Muscle layer of colon (tissue), 2 donors: Measurements from ENCODE around the gene ALG5.

Experiments used
- H3K27ac ChIP-seq: one replicate; pipeline ENCODE4 v1.7.0; 2013; ENCODE audit warnings: low read depth, mild to moderate bottlenecking, low read length, moderate library complexity
- H3K27me3 ChIP-seq, 2 donors: one replicate each; pipeline ENCODE4 v1.7.0; 2013; ENCODE audit warnings: low read length in 2 of 2, mild to moderate bottlenecking in 2 of 2; ENCODE audit not compliant: insufficient read depth in 2 of 2, control insufficient read depth in 1 of 2
- H3K36me3 ChIP-seq: one replicate; pipeline ENCODE4 v1.7.0; 2013; ENCODE audit warnings: mild to moderate bottlenecking, low read length; ENCODE audit not compliant: insufficient read depth
- H3K4me1 ChIP-seq: one replicate; pipeline ENCODE4 v1.7.0; 2013; ENCODE audit warnings: mild to moderate bottlenecking, low read length; ENCODE audit not compliant: insufficient read depth
- H3K4me3 ChIP-seq, 2 donors: one replicate each; pipeline ENCODE4 v1.7.0; 2013; ENCODE audit warnings: low read length in 2 of 2, low read depth in 1 of 2, mild to moderate bottlenecking in 1 of 2, moderate library complexity in 1 of 2
- H3K9ac ChIP-seq: one replicate; pipeline ENCODE4 v1.7.0; 2013; ENCODE audit warnings: low read length
- H3K9me3 ChIP-seq: one replicate; pipeline ENCODE4 v1.7.0; 2013; ENCODE audit warnings: mild to moderate bottlenecking, low read length
- donor health status: abdominal sarcoma.
- donor health status: Adenocarcinoma of cecum.

The ALG5 gene

GRCh38 chr13:36975172-36975571 is 24.0 kb downstream of the ALG5 start:
- Histone ChIP-seq H3K9me3 (no peaks in the 10 kb centered on the region), H3K27ac (no peak overlapping the region), H3K4me1 (no peaks in the 10 kb centered on the region), H3K9ac (no peak overlapping the region), H3K27me3 (no peaks in the 10 kb centered on the region), H3K4me3 (no peak overlapping the region), H3K36me3 (peaks cover 4% of the 10 kb centered on the region)

- H3K36me3 ChIP-seq = no peaks in the 10 kb centered on the region
- no peak overlapping the region for H3K27ac ChIP-seq
- H3K4me3 ChIP-seq = no peak overlapping the region
- no peaks in the 10 kb centered on the region for H3K4me1 ChIP-seq
- H3K9ac ChIP-seq = no peak overlapping the region
- H3K27me3 ChIP-seq = no peaks in the 10 kb centered on the region
- no peaks in the 10 kb centered on the region for H3K9me3 ChIP-seq
These were observed 25.4 kb downstream of the ALG5 start for GRCh38 chr13:36973621-36974295.

GRCh38 chr13:36973009-36973408 is 26.1 kb downstream of the ALG5 start:
- Histone ChIP-seq H3K36me3 (peaks cover 7% of the 10 kb centered on the region), H3K4me1 (no peaks in the 10 kb centered on the region), H3K9ac (no peak overlapping the region), H3K9me3 (no peaks in the 10 kb centered on the region), H3K27me3 (no peaks in the 10 kb centered on the region), H3K4me3 (no peak overlapping the region), H3K27ac (no peak overlapping the region)

GRCh38 chr13:36966404-36966803 is 32.7 kb downstream of the ALG5 start:
- H3K4me3 ChIP-seq = no peak overlapping the region
- peaks cover 36% of the 10 kb centered on the region for H3K36me3 ChIP-seq
- no peak overlapping the region for H3K27ac ChIP-seq
- H3K9me3 ChIP-seq = no peaks in the 10 kb centered on the region
- no peaks in the 10 kb centered on the region for H3K4me1 ChIP-seq
- H3K9ac ChIP-seq = no peak overlapping the region
- no peaks in the 10 kb centered on the region for H3K27me3 ChIP-seq

- Histone ChIP-seq H3K9ac (no peak overlapping the region), H3K36me3 (peaks cover 39% of the 10 kb centered on the region), H3K27me3 (no peaks in the 10 kb centered on the region), H3K27ac (no peak overlapping the region), H3K4me1 (no peaks in the 10 kb centered on the region), H3K4me3 (no peak overlapping the region), H3K9me3 (no peaks in the 10 kb centered on the region)
These were observed 33.4 kb downstream of the ALG5 start for GRCh38 chr13:36965767-36966166.

- H3K36me3 ChIP-seq = peaks cover 17% of the 10 kb centered on the region
- no peak overlapping the region for H3K4me3 ChIP-seq
- no peak overlapping the region for H3K27ac ChIP-seq
- H3K27me3 ChIP-seq = no peaks in the 10 kb centered on the region
- no peaks in the 10 kb centered on the region for H3K4me1 ChIP-seq
- no peaks in the 10 kb centered on the region for H3K9me3 ChIP-seq
- H3K9ac ChIP-seq = no peak overlapping the region
These were observed 39.6 kb downstream of the ALG5 start for GRCh38 chr13:36959456-36960116.

GRCh38 chr13:36954542-36954941 is 44.6 kb downstream of the ALG5 start:
- H3K4me3 ChIP-seq = no peak overlapping the region
- H3K27ac ChIP-seq = no peak overlapping the region
- no peaks in the 10 kb centered on the region for H3K27me3 ChIP-seq
- H3K36me3 ChIP-seq = no peaks in the 10 kb centered on the region
- H3K4me1 ChIP-seq = no peaks in the 10 kb centered on the region
- H3K9ac ChIP-seq = no peak overlapping the region
- H3K9me3 ChIP-seq = no peaks in the 10 kb centered on the region

- H3K9ac ChIP-seq = no peak overlapping the region
- H3K27ac ChIP-seq = no peak overlapping the region
- H3K36me3 ChIP-seq = no peaks in the 10 kb centered on the region
- H3K4me3 ChIP-seq = no peak overlapping the region
- H3K4me1 ChIP-seq = no peaks in the 10 kb centered on the region
- H3K9me3 ChIP-seq = no peaks in the 10 kb centered on the region
- no peaks in the 10 kb centered on the region for H3K27me3 ChIP-seq
These were observed 48.2 kb downstream of the ALG5 start for GRCh38 chr13:36950920-36951319.

GRCh38 chr13:36950330-36950729 is 48.8 kb downstream of the ALG5 start:
- Histone ChIP-seq H3K4me1 (no peaks in the 10 kb centered on the region), H3K27ac (no peak overlapping the region), H3K36me3 (no peaks in the 10 kb centered on the region)

GRCh38 chr13:36945078-36945477 is 54.1 kb downstream of the ALG5 start:
- no peaks in the 10 kb centered on the region for H3K4me1 ChIP-seq

More at GRCh38 chr13:36950330-36950729, 48.8 kb downstream of the ALG5 start:
- H3K9ac ChIP-seq = no peak overlapping the region
- no peaks in the 10 kb centered on the region for H3K9me3 ChIP-seq
- H3K27me3 ChIP-seq = no peaks in the 10 kb centered on the region
- no peak overlapping the region for H3K4me3 ChIP-seq

GRCh38 chr13:36925603-36926002 is 73.5 kb downstream of the ALG5 start:
- H3K36me3 ChIP-seq = no peaks in the 10 kb centered on the region
- H3K27me3 ChIP-seq = no peaks in the 10 kb centered on the region
- H3K4me1 ChIP-seq = peaks cover 2% of the 10 kb centered on the region
- no peaks in the 10 kb centered on the region for H3K9me3 ChIP-seq
- no peak overlapping the region for H3K4me3 ChIP-seq
- H3K9ac ChIP-seq = no peak overlapping the region
- H3K27ac ChIP-seq = no peak overlapping the region

More at GRCh38 chr13:36945078-36945477, 54.1 kb downstream of the ALG5 start:
- no peak overlapping the region for H3K4me3 ChIP-seq
- H3K27me3 ChIP-seq = no peaks in the 10 kb centered on the region
- H3K9ac ChIP-seq = no peak overlapping the region
- H3K27ac ChIP-seq = no peak overlapping the region
- H3K9me3 ChIP-seq = no peaks in the 10 kb centered on the region
- H3K36me3 ChIP-seq = no peaks in the 10 kb centered on the region

- H3K9me3 ChIP-seq = no peaks in the 10 kb centered on the region
- H3K27me3 ChIP-seq = no peaks in the 10 kb centered on the region
- no peak overlapping the region for H3K27ac ChIP-seq
- H3K9ac ChIP-seq = no peak overlapping the region
- no peak overlapping the region for H3K4me3 ChIP-seq
- no peaks in the 10 kb centered on the region for H3K36me3 ChIP-seq
- peaks cover 5% of the 10 kb centered on the region for H3K4me1 ChIP-seq
These were observed 75.1 kb downstream of the ALG5 start for GRCh38 chr13:36924001-36924400.
